Cortex of kidney (tissue), 1 donor: ENCODE data around the gene RCAN3.
"Not testable (repeated sequence)": the region's sequence is repeated elsewhere in the genome, so short reads cannot be mapped to it uniquely, and the experiment has no call there.

Experiments used
- DNase-seq: peaks from one replicate; lab custom pipeline; 2025; lab: John Stamatoyannopoulos, UW

RCAN3 gene

GRCh38 chr1:24486331-24487065 is 16.1 kb upstream of the RCAN3 start:
- no peak for DNase-seq

- DNase-seq = no peak
These were observed 15.2 kb upstream of the RCAN3 start for GRCh38 chr1:24487455-24487854.

GRCh38 chr1:24488159-24488558 is 14.5 kb upstream of the RCAN3 start:
- not testable (repeated sequence) for DNase-seq

- no peak for DNase-seq
These were observed 13.0 kb upstream of the RCAN3 start for GRCh38 chr1:24489674-24490073.

- DNase-seq = no peak
These were observed 12.4 kb upstream of the RCAN3 start for GRCh38 chr1:24490101-24490781.

- DNase-seq = no peak
These were observed 10.9 kb upstream of the RCAN3 start for GRCh38 chr1:24491577-24492360.

GRCh38 chr1:24492935-24493334 is 9.7 kb upstream of the RCAN3 start:
- DNase-seq = not testable (repeated sequence)

GRCh38 chr1:24493785-24494184 is 8.9 kb upstream of the RCAN3 start:
- DNase-seq = no peak

GRCh38 chr1:24498589-24498988 is 4.0 kb upstream of the RCAN3 start:
- no peak for DNase-seq

GRCh38 chr1:24500448-24501048 is 2.1 kb upstream of the RCAN3 start:
- no peak for DNase-seq

- DNase-seq = no peak
These were observed 1.1 kb upstream of the RCAN3 start for GRCh38 chr1:24501371-24502064.

GRCh38 chr1:24502065-24502708 is 449 bp upstream of the RCAN3 start:
- no peak for DNase-seq

- DNase-seq = no peak
These were observed 569 bp downstream of the RCAN3 start for GRCh38 chr1:24503059-24503751.

- DNase-seq = no peak
These were observed 1.4 kb downstream of the RCAN3 start for GRCh38 chr1:24503870-24504523.

- no peak for DNase-seq
These were observed 1.9 kb downstream of the RCAN3 start for GRCh38 chr1:24504560-24504959.

- no peak for DNase-seq
These were observed 3.2 kb downstream of the RCAN3 start for GRCh38 chr1:24505816-24506215.

GRCh38 chr1:24506691-24507381 is 4.2 kb downstream of the RCAN3 start:
- DNase-seq = no peak

GRCh38 chr1:24507405-24507804 is 4.8 kb downstream of the RCAN3 start:
- DNase-seq = no peak

GRCh38 chr1:24508911-24509310 is 6.3 kb downstream of the RCAN3 start:
- no peak for DNase-seq

- DNase-seq = no peak
These were observed 11.1 kb downstream of the RCAN3 start for GRCh38 chr1:24513706-24514105.
